ENCODE data around the gene BLACAT1. TPM values are rescaled to one million over a fixed set of nuclear protein-coding genes. Genes with fewer than 3 reads are reported as not detected.
"Not testable (repeated sequence)": the region's sequence is repeated elsewhere in the genome, so short reads cannot be mapped to it uniquely, and the experiment has no call there.

Gene BLACAT1
- total RNA-seq, 2 donors from 2014 or later, result not detected

DNA sequence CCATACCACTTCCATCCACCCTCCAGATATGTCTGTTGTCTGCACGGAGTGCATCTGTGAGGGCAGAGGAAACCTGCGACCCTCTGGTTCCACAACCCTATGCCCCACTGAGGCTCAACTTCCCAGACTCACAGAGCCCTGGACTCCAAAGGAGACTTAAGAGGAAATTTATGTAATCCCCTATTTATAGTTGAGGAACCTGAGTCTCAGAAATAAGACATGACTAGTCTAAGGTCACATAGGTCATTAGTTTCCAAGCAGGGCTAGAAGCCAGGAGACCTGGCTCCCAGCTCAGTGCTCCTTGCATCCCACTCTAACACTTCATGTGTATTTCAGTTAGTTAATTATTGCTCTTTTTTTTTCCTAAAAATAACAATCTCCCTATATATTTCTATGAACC lies 18.3 kb downstream of the BLACAT1 start:
- no peak for DNase-seq (ENCODE audit: low spot score)
- no peaks in the 10 kb centered on the region for H3K36me3 Mint-ChIP-seq
- peaks cover 4 to 12% of the 10 kb centered on the region in 2 donors for H3K27me3 Mint-ChIP-seq
- no peaks in the 10 kb centered on the region for H3K9me3 Mint-ChIP-seq
- H3K27ac Mint-ChIP-seq, result no peak overlapping the region
- no peak overlapping the region for H3K4me3 Mint-ChIP-seq
- H3K4me1 Mint-ChIP-seq (ENCODE audit: low read depth in 2 of 2), result peaks cover 29 to 33% of the 10 kb centered on the region in 2 donors
- ATAC-seq, result no peak

DNA sequence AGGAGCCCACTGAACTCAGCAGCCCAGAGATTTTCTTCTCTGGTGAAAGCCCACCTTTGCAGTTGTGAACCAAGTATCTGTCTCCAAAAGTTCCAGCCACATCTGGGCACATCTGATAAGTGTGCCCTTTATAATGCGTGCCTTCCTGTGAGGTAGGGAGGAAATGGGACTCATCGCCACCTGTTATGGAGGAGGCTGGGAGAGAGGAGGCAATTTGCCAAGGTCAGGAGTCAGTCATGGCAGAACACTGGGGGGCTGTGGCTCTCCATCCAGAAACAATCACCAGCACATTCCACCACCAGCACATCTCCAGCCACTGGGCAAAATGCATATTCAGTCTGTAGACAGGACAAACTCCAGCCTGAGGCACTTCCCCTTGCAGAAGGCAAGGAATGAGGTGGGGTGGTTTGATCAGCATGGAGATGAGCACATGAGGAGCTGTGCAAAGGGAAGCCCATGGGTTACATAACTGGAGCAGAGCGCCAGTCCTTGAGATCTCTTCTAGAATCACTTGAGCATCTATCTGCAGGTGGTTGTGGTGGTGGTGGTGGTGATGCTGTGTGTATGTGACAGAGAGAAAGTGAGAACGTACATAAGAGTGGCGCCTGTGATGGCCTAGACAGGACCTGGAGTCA lies 19.0 kb downstream of the BLACAT1 start:
- no peak overlapping the region for H3K4me3 Mint-ChIP-seq
- ATAC-seq, result no peak

DNA sequence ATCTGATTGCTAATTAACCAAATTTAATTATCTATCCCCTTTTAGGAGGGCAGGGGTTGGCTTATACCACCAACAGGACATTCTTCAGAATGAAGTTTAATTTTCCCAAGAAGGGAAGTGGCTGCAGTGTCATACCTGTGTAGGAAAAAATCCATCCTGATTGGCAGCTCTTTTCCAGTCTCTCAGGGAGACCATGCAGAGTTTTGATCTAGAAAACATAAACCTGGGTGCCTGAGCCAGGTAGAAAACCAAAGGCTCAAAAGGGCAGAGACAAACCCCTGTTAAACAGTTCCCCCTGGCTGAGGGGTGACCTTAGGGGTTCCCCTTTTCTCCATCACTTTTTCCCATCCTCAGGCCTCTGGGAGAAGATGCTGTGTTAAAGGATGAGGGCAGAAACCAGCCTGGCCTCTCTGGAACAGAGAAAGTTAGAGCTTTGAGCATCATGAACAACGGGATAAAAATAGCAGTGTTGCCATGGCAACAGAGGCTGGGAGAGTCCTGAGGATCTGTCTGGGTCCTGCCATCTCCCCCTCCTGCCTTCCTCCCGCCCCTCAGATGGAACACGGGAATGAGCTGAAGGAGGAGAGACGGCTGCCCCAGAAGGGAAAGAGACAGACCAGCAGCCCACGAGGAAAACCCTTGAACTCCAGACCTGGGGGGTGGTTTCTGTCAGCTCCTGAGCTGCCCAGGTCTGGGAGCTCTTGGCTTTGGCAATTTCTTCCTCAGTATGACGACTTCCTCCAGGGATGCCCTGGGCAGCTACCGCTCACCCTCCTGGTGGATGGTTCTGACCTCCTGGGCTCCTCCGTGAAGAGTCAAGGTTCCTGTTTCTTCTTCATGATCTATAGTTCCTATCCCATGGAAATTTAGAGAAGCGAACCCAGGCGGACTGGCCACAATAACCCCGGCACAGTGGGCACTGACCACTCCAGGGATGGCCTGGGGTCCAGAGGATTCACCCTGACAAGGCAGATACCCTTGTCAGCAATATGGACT lies 20.0 kb downstream of the BLACAT1 start:
- no peak overlapping the region for H3K27ac Mint-ChIP-seq
- H3K27me3 Mint-ChIP-seq, result peaks cover 9 to 12% of the 10 kb centered on the region in 2 donors
- DNase-seq (ENCODE audit: low spot score), result no peak
- peaks cover 23 to 26% of the 10 kb centered on the region in 2 donors for H3K4me1 Mint-ChIP-seq (ENCODE audit: low read depth in 2 of 2)
- ATAC-seq, result no peak
- no peak overlapping the region for H3K4me3 Mint-ChIP-seq
- no peaks in the 10 kb centered on the region for H3K36me3 Mint-ChIP-seq
- no peaks in the 10 kb centered on the region for H3K9me3 Mint-ChIP-seq

More for the DNA sequence above, 19.0 kb downstream of the BLACAT1 start:
- H3K27ac Mint-ChIP-seq, result no peak overlapping the region
- peaks cover 27 to 32% of the 10 kb centered on the region in 2 donors for H3K4me1 Mint-ChIP-seq (ENCODE audit: low read depth in 2 of 2)
- no peaks in the 10 kb centered on the region for H3K9me3 Mint-ChIP-seq
- no peak for DNase-seq (ENCODE audit: low spot score)
- H3K27me3 Mint-ChIP-seq, result peaks cover 8 to 12% of the 10 kb centered on the region in 2 donors
- H3K36me3 Mint-ChIP-seq, result no peaks in the 10 kb centered on the region

GRCh38 chr1:205434738-205435137 lies 21.1 kb downstream of the BLACAT1 start:
- no peak for DNase-seq (ENCODE audit: low spot score)
- no peak for ATAC-seq
- Mint-ChIP-seq H3K36me3 (no peaks in the 10 kb centered on the region), H3K27ac (no peak overlapping the region), H3K4me1 (ENCODE audit: low read depth in 2 of 2) (peaks cover 20% of the 10 kb centered on the region in 2 donors), H3K27me3 (peaks cover 9 to 12% of the 10 kb centered on the region in 2 donors), H3K4me3 (no peak overlapping the region), H3K9me3 (no peaks in the 10 kb centered on the region)

DNA sequence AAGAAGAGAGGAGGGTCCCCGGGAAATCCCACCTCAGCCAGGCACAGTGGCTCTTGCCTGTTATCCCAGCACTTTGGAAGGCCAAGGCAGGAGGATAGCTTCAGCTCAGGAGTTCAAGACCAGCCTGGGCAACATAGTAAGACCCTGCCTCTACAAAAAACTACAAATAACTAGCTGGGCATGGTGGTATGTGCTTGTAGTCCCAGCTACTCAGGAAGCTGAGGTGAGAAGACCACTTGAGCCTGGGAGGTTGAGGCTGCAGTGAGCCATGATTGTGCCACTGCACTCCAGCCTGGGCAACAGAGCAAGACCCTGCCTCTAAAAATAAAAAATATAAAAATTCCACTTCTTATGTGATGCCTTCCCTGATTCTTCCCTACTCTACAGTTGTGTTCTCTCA lies 23.2 kb downstream of the BLACAT1 start:
- Mint-ChIP-seq H3K4me1 (ENCODE audit: low read depth in 2 of 2) (peaks cover 15 to 16% of the 10 kb centered on the region in 2 donors), H3K27me3 (peaks cover 12% of the 10 kb centered on the region in 2 donors)
- not testable (repeated sequence) for ATAC-seq; H3K4me3 Mint-ChIP-seq; H3K27ac Mint-ChIP-seq; H3K9me3 Mint-ChIP-seq; H3K36me3 Mint-ChIP-seq; DNase-seq (ENCODE audit: low spot score)

- Mint-ChIP-seq H3K4me1 (ENCODE audit: low read depth in 2 of 2) (peaks cover 11 to 12% of the 10 kb centered on the region in 2 donors), H3K36me3 (no peaks in the 10 kb centered on the region), H3K4me3 (no peak overlapping the region), H3K27me3 (peaks cover 12% of the 10 kb centered on the region in 2 donors), H3K27ac (no peak overlapping the region), H3K9me3 (no peaks in the 10 kb centered on the region)
- DNase-seq (ENCODE audit: low spot score) (no peak), ATAC-seq (no peak)
Observed at GRCh38 chr1:205432116-205432515, 23.7 kb downstream of the BLACAT1 start.

- Mint-ChIP-seq H3K36me3 (no peaks in the 10 kb centered on the region), H3K4me3 (peak overlapping the region; percentile 69), H3K27me3 (peaks cover 14 to 19% of the 10 kb centered on the region in 2 donors), H3K9me3 (no peaks in the 10 kb centered on the region), H3K4me1 (ENCODE audit: low read depth in 2 of 2) (peaks cover 7% of the 10 kb centered on the region in 2 donors), H3K27ac (no peak overlapping the region)
- DNase-seq (ENCODE audit: low spot score) (peak; percentile 70), ATAC-seq (peak; percentile 60 to 83)
Observed at GRCh38 chr1:205430696-205431305, 25.0 kb downstream of the BLACAT1 start.

GRCh38 chr1:205429762-205430695 lies 25.8 kb downstream of the BLACAT1 start:
- H3K27ac Mint-ChIP-seq, result no peak overlapping the region
- no peaks in the 10 kb centered on the region for H3K9me3 Mint-ChIP-seq
- peaks cover 7% of the 10 kb centered on the region in 2 donors for H3K4me1 Mint-ChIP-seq (ENCODE audit: low read depth in 2 of 2)
- H3K27me3 Mint-ChIP-seq, result peaks cover 13 to 14% of the 10 kb centered on the region in 2 donors
- ATAC-seq, result no peak
- peak overlapping the region; percentile 69 for H3K4me3 Mint-ChIP-seq
- no peaks in the 10 kb centered on the region for H3K36me3 Mint-ChIP-seq
- DNase-seq (ENCODE audit: low spot score), result no peak

- H3K27me3 Mint-ChIP-seq, result peaks cover 31 to 33% of the 10 kb centered on the region in 2 donors
- ATAC-seq, result no peak
- no peak overlapping the region for H3K27ac Mint-ChIP-seq
Observed at GRCh38 chr1:205424901-205425600, 30.8 kb downstream of the BLACAT1 start.

GRCh38 chr1:205423814-205424399 lies 31.9 kb downstream of the BLACAT1 start:
- peaks cover 35% of the 10 kb centered on the region in 2 donors for H3K27me3 Mint-ChIP-seq
- H3K9me3 Mint-ChIP-seq, result no peaks in the 10 kb centered on the region
- ATAC-seq (no peak), DNase-seq (ENCODE audit: low spot score) (no peak)
- no peaks in the 10 kb centered on the region for H3K36me3 Mint-ChIP-seq
- H3K27ac Mint-ChIP-seq, result no peak overlapping the region
- H3K4me1 Mint-ChIP-seq (ENCODE audit: low read depth in 2 of 2), result no peaks in the 10 kb centered on the region
- no peak overlapping the region for H3K4me3 Mint-ChIP-seq

More at GRCh38 chr1:205424901-205425600, 30.8 kb downstream of the BLACAT1 start:
- H3K4me1 Mint-ChIP-seq (ENCODE audit: low read depth in 2 of 2), result no peaks in the 10 kb centered on the region
- no peaks in the 10 kb centered on the region for H3K36me3 Mint-ChIP-seq
- H3K4me3 Mint-ChIP-seq, result no peak overlapping the region
- DNase-seq (ENCODE audit: low spot score), result no peak
- no peaks in the 10 kb centered on the region for H3K9me3 Mint-ChIP-seq

DNA sequence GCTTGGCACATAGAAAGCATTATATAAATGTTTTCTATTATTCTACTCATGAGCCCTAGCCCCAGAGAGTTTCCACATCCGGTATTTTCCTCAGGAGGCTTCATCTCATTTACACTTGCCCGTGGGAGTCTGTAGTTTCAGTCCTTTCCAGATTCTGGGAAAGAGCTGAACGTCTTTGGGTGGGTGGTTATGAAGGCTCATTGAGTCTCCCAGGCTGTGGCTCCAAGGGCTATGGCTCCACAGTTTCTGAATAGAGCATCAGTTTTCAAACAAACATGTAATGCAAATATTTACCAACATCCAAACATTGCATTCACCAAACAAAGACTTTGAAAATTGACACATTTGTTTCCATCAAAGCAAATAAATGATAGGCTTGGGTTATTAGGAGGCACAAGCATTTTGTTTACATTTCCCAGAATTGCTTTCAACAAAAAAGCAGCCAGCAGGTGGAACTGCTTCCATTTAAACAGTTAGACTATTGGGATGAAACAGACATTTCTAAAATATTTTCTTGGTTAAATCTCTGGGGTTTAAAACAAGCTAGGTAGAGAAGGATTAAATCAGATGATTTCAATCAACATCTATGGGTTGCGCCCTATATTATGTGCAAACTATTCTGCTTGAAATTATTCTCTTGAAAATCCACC lies 32.7 kb downstream of the BLACAT1 start:
- Mint-ChIP-seq H3K27me3 (peaks cover 32 to 35% of the 10 kb centered on the region in 2 donors), H3K9me3 (no peaks in the 10 kb centered on the region), H3K36me3 (no peaks in the 10 kb centered on the region), H3K27ac (no peak overlapping the region), H3K4me3 (no peak overlapping the region), H3K4me1 (ENCODE audit: low read depth in 2 of 2) (no peaks in the 10 kb centered on the region)
- no peak for ATAC-seq
- no peak for DNase-seq (ENCODE audit: low spot score)

GRCh38 chr1:205421798-205422197 lies 34.0 kb downstream of the BLACAT1 start, which contains the start of gene LEMD1:
TSS of gene LEMD1 (minus strand) at chr1:205422056. CDS start at chr1:205420536, 1,520 bp downstream.
- H3K36me3 Mint-ChIP-seq, result no peaks in the 10 kb centered on the region
- DNase-seq (ENCODE audit: low spot score), result no peak
- no peak for ATAC-seq
- H3K4me1 Mint-ChIP-seq (ENCODE audit: low read depth in 2 of 2), result no peaks in the 10 kb centered on the region
- H3K27me3 Mint-ChIP-seq, result peaks cover 32 to 35% of the 10 kb centered on the region in 2 donors
- H3K4me3 Mint-ChIP-seq, result no peak within 1 kb of the TSS
- H3K27ac Mint-ChIP-seq, result no peak within 1 kb of the TSS
- no peaks in the 10 kb centered on the region for H3K9me3 Mint-ChIP-seq

Data from natural killer cell treated with Interleukin-12 subunit alpha and Interleukin-12 subunit beta and Interleukin-15 and Interleukin-18, amount 100 ng/mL, for 72 hours (primary cell).